NCI-H2081 (cell line): ENCODE results near the gene MYT1.
A peak's percentile ranks its signal among the peaks of the same experiment; 100 is the strongest.

Source experiments
- DNase-seq, 2 experiments: peaks; one replicate each; lab custom pipeline; 2025; lab: John Stamatoyannopoulos, UW

The MYT1 gene

GRCh38 chr20:64155258-64156135 lies 8.8 kb upstream of the MYT1 start:
- no peak for DNase-seq

- DNase-seq: peak; percentile 76 to 83
Observed at GRCh38 chr20:64156136-64156885, 7.9 kb upstream of the MYT1 start.

DNA sequence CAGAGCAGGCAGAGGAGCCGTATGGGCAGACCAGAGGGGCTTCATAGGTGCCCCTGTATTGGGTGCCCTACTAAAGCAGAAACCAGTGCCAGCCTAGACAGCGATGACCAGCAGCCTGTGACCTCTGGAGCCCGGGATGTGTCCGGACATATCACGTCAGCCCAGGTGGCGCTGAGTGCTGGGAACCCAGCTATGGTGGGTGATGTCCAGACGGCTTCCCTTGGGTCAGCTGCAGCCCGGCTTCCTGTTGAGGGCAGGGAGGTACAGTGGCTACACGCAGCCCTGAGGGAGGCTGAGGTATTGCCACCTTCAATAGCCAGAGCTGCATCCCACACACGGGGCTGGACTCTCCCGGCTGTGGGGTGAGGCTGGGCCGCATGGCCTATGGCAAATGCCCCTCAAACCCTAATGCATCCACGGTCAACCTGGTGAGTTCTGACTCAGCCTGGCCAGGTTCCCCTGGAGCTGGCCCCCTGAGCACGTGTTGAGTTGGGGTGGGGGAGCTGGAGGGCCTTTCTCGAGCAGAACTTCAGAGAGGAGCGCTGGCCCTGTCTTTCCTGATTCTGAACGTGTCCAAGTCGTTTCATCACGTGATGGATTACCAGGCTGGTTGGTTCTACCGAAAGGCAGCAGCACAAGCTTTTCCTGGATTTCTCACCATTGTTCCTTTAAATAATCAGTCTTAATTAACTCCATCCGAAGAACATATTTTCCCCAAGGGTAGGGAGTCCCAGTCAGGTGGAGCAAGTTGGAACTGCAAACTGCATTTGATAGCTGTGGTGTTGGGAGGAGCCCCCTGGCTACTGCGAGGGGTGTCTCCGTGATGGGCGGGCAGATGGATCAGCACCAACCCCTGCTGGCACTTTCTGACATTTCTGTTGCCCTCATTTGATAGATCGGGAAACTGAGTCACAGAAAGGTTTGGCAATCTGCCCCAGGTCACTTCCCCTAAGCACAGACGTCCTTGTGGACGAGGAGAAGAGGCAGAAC lies 7.1 kb upstream of the MYT1 start:
- no peak for DNase-seq

DNA sequence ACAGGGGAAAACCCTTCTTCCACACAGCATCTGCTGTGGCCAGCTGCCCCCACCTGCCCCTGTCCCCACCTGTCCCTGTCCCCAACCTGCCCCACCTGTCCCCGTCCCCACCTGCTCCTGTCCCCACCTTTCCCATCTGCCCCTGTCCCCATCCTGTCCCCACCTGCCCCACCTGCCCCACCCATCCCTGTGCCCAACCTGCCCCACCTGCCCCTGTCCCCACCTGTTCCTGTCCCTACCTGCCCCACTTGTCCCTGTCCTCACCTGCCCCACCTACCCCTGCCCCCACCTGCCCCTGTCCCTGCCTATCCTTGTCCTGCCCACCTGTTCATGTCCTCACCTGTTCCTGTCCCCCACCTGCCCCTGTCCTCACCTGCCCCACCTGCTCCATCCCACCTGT lies 6.4 kb upstream of the MYT1 start:
- no peak for DNase-seq

- peak in 1 of 2 experiments; percentile 28 for DNase-seq
Observed at GRCh38 chr20:64158346-64159285, 5.6 kb upstream of the MYT1 start.

DNA sequence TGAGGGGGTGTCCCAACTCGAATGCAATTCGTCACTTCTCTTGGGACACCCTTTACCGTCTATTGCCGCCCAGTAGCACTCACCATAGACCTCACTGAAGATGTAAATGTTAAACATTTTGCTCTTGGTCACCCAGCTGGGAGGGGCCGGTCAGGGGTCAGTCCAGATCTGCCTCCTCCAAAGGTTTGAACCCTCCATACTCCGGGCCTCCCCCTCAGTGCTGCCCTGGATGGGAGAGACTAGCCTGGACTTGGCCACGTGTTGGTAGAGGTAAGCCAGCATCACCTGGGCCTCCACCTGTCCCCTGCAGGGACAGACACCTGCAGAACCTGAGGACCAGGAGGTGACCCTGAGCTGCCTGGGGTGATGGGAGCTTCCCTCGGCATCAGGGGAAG lies 5.0 kb upstream of the MYT1 start:
- DNase-seq: no peak

GRCh38 chr20:64159711-64160110 lies 4.5 kb upstream of the MYT1 start:
- no peak for DNase-seq

DNA sequence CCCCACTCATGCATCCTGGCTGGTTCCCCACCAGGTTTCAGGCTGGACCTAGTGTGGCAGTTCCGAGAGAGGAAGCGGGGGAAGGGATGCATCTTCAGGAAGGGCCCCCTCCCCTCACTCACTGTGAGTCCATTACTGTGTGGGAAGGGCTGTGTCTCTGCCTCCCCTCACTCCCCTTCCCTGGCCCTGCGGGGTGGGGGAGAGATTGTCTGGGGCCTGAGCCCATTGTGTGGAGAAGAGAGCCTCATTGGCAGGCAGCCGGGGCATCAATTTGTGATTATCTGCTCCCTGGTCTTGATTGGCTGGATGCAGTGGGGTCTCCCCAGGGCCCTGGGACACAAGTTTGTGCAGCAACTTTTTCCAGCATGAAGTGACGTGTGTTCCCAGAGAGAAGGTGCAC lies 4.1 kb upstream of the MYT1 start:
- no peak for DNase-seq

DNA sequence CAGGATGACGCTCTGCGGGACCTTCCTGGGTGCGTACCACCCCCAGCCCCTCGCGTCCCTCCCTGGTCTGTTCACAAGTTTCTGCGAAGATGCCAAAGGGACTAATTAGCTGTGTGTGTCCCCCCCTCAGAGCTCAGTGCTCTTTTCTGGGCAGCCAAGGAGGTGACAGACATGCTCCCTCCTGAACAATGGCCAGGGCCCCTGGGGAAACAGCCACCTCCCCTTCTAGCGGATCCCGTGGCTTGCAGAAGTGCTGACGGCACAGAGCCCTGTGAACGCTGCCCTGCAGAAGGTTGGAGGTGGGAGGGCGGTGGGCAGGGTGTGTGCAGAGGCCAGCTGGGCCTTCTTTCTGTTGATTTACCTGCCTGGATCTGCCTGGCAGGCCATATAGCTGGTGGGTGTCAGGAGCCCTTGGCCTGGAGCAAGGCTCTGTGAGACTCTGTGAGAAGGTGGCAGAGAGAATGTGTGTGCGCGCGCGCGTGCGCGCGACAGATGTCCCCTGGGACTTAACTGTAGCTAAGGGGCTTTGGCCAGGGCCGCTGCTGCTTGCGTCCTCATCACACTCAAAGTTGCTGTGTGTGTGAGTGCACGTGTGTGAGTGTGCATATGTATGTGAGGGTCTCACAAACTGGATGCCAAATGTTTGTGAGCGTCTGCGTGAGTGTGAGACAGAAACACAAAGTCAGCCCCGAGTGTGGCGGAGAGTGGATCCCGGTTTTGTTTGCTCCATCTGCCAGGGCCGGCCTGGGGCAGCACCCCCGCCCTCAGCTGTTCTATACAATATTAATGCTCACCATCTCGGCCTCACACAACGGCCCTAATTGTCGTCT lies 3.5 kb upstream of the MYT1 start:
- DNase-seq: peak in 1 of 2 experiments; percentile 43

- DNase-seq: peak; percentile 25 to 41
Observed at GRCh38 chr20:64161356-64162238, 2.7 kb upstream of the MYT1 start.

DNA sequence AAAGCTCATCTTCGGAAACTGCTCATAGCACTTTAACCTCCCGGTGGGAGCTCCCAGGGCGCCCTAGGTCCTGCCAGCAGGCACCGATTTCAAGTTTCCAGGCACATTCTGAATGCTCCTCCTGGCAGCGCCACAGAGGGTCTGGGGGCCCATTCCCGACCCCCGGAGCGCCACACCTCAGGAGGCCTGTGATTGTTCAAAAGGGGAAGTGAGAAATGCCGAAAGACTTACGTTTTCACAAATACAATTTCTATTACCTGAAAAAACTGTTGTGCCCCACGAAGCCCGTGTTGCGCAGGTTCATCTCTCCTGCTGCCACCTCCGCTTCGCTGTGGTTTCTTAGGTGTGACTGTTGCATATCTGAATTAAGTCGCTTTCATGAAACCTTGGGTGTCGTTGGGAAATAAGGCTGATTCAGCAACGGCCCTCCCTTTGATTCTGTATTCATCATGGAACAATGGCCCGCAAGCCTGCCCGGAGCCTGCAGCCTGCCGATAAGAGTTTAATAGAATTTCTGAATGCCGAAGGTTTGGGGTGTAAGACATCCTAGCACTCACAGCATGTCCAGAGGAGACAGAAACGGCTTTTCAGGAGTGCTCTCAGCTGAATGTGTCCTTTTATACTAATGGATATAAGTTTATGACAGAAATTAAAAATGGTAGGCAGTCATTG lies 1.9 kb upstream of the MYT1 start:
- DNase-seq: no peak

- no peak for DNase-seq
Observed at GRCh38 chr20:64163776-64164122, 503 bp upstream of the MYT1 start.

- peak in 1 of 2 experiments; percentile 45 for DNase-seq
Observed at GRCh38 chr20:64165866-64166600, 1.8 kb downstream of the MYT1 start.

- no peak for DNase-seq
Observed at GRCh38 chr20:64166721-64167615, 2.7 kb downstream of the MYT1 start.

DNA sequence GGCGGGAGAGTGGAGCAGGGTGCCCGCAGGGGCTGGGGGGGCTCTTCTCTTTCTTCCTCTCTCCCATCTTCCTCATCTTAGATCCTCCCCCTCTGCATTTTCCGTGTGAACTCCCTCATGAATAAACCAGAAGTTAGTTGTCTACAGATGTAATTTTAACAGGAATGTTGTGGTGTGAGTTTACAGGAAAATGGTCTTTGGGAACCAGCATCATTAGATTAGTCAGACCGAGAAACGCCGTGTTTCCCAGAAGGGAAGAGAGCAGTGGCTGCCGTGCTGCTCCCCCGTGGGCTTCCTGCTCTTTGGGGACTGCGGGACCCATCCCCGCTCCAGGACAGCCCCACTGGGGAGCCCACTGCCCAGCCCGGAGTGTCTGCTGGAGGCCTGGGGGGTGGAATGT lies 3.4 kb downstream of the MYT1 start:
- no peak for DNase-seq

DNA sequence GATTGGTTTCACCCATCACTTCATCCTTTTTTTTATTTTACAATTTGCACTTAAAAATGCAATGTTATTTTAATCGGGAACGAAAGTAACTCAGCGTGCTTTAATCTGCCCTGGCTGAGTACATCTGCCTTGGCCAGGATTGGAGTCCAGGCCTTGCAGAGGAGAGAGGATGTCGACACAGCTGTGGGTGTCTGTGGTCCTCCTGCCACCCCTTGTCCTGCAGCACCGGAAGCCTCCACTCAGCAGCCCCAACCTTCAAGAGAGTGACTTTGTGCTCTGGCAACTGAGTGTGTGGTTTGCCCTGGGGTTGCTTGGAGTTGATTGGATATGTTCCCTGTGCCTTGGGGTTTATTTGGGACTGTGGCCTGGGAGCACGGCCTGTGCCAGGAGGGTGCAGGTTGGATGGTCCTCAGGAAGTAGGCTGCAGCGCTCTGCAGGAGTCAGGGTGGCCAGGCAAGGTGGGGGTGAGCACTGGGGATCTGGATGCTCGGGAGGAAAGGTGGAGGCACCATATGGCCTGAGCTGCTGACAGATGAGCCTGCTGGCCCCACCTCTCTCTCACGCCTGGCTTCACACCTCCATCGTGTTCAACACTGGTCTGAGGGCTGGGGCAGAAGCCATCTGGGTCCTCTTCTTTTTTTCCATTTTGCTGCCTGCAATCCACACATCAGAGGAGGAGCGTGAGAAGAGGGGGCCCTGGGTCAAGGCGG lies 4.3 kb downstream of the MYT1 start:
- no peak for DNase-seq
